DND-41 (cell line): Measurements from ENCODE around the gene CACUL1.

ENCODE experiments used
- CTCF ChIP-seq: IDR thresholded peaks from 2 replicates; pipeline ENCODE4 v1.5.1; 2012; ENCODE audit warnings: borderline replicate concordance, low read length, moderate library complexity, mild to moderate bottlenecking; ENCODE audit not compliant: poor library complexity, severe bottlenecking; ENCODE audit errors: extremely low read depth
- EZH2 ChIP-seq: IDR thresholded peaks from 3 replicates; pipeline ENCODE4 v1.6.1; 2012; ENCODE audit warnings: borderline replicate concordance, low read depth, mild to moderate bottlenecking, moderate library complexity, low read length, inconsistent platforms; ENCODE audit not compliant: severe bottlenecking

GRCh38 chr10:118799777-118800176 is 45.0 kb upstream of the CACUL1 start:
- no peak for TF ChIP-seq CTCF
- no peak for TF ChIP-seq EZH2
